ENCODE data around the gene CNTFR.

DNA sequence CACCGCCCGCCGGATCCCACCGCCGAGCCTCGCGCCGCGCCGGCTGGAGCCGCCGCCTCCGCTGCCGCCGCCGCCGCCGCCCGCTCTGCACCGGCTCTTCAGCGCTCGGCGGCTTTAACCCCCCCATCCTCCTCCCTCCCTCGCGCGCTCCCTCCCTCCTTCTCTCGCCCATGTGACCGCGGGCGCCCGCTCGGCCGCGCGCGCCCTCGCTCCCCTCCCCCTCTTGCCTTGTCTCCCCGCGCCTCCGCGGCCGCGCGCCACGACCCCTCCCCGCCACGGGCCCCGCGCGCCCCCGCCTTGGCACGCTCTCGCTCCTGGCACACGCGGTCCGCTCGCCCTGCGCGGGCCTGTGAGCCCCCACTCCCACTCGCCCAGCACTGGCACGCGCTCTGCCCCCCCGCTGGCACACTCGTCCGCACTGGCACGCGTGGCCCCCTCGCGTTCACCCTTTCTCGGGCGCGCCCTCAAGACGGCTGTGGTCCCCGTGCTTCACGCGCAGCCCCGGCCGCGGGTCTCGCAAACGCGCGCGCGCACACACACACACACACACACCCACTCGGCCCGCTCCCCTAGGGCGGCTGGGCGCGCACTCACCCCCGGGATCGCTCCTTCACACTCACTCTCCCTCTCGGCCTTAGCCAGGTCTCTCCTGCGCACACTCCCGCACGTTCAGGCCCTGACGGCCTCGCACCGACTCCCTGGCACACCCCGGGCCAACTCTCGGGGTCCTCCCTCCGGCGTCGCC is at the start of gene CNTFR:
- TF ChIP-seq, protein P1, sequence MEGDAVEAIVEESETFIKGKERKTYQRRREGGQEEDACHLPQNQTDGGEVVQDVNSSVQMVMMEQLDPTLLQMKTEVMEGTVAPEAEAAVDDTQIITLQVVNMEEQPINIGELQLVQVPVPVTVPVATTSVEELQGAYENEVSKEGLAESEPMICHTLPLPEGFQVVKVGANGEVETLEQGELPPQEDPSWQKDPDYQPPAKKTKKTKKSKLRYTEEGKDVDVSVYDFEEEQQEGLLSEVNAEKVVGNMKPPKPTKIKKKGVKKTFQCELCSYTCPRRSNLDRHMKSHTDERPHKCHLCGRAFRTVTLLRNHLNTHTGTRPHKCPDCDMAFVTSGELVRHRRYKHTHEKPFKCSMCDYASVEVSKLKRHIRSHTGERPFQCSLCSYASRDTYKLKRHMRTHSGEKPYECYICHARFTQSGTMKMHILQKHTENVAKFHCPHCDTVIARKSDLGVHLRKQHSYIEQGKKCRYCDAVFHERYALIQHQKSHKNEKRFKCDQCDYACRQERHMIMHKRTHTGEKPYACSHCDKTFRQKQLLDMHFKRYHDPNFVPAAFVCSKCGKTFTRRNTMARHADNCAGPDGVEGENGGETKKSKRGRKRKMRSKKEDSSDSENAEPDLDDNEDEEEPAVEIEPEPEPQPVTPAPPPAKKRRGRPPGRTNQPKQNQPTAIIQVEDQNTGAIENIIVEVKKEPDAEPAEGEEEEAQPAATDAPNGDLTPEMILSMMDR (IDR thresholded peaks at IDR 0.05), result peak in 1 of 5 experiments; percentile 11
- TF ChIP-seq POLR2A (IDR thresholded peaks at IDR 0.05), result peak in 1 of 2 donors; percentile 61
